RCC 7860 (cell line): ENCODE results near the gene RIC1.
A peak's percentile ranks its signal among the peaks of the same experiment; 100 is the strongest.
"Not testable (repeated sequence)": the region's sequence is repeated elsewhere in the genome, so short reads cannot be mapped to it uniquely, and the experiment has no call there.

Source experiments
- DNase-seq: peaks from one replicate; pipeline ENCODE4 v3.0.0-alpha.2; 2015; ENCODE audit warnings: low spot score
- FAIRE-seq: peaks from 2 replicates; lab custom pipeline; 2012; peaks lifted over from hg19 to GRCh38; lab: Jason Lieb, UNC

The RIC1 gene

DNA sequence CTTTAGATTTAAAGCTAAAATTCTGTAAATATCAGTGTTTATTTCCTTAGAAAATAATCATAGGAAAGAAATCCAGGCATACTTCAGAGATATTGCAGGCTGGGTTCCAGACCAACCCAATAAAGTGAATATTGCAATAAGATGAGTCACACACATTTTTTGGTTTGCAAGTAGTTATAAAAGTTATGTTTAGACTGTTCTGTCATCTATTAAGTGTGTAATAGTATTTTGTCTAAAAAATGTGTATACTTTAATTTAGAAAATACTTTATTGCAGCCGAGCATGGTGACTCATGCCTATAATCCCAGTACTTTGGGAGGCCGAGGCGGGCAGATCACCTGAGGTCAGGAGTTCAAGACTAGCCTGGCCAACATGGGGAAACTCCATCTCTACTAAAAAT is 6.9 kb upstream of the RIC1 start:
- FAIRE-seq, result no peak
- DNase-seq, result peak; percentile 72

DNA sequence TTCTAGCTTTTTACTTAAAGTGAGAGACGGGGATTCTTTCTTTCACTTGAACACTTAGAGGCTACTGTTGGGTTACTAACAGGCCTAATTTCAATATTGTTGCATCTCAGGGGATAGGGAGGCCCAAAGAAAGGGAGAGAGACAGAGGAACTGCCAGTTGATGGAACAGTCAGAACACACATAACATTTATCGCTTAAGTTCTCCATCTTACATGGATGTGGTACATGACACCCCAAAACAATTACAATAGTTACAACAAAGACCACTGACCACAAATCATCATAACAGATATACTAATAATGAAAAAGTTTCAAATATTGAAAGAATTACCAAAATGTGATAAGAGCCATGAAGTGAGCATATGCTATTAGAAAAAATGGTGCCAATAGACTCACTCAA is 4.3 kb upstream of the RIC1 start:
- DNase-seq (no peak), FAIRE-seq (no peak)

GRCh38 chr9:5626727-5627634 is 1.9 kb upstream of the RIC1 start:
- FAIRE-seq, result no peak
- DNase-seq, result peak; percentile 51

GRCh38 chr9:5627686-5628085 is 1.2 kb upstream of the RIC1 start:
- DNase-seq, FAIRE-seq: not testable (repeated sequence)

DNA sequence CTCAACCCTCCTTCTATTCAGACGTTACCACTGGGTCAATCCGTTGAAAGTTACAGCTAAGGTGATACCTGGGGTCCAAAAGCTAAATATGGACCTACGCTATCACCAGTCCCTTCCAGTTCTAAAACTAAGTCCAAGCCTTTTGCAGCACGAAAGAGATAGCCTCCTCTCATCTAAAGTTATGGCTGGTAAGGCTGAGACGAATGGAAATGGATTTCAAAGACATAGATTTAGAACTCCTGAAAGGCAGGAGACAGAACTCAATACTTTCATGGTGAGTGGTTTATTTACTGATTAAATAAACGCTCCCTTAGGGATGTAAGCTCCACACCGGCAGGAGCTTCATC is 751 bp upstream of the RIC1 start:
- DNase-seq (no peak), FAIRE-seq (no peak)

GRCh38 chr9:5629312-5630080 is 589 bp downstream of the RIC1 start:
- no peak for FAIRE-seq
- DNase-seq, result no peak

GRCh38 chr9:5630081-5630507 is 1.2 kb downstream of the RIC1 start:
- DNase-seq (no peak), FAIRE-seq (no peak)

DNA sequence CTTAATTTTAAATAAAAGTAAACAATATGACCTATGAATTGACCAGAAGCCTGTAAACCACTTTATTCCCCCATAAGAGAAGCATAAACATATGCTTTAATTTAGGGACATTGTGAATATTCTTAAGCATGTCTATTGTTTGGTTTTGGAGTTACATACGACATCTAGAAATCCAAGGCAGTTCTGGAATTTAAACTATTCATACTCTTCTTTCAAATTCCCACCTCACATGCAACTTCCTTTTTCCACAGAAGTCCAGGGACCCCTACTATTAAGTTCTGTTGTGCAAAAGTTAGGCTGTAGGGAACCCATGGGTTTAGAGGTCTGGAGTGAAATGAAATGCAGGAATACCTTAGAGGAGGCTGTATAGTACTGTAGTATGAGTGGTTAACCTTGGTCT is 2.1 kb downstream of the RIC1 start:
- DNase-seq (no peak), FAIRE-seq (no peak)

DNA sequence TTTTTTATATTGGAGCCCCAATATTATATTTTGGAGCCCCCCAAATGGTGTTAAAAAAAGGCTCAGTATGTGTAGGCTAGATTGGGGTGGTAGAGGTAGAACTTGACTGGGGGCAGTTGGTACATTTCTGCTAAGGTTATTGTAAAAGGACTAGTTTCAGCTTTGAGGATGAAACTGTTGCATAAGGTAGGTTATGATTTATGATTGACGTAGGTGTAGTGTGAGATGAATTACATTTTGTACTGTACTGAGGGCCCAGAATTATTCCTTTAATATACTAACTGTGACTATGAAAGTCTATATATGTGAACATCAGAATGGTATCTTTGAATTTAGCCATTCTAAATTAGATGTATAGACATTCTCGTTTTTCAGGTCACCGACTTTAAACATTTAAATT is 3.6 kb downstream of the RIC1 start:
- DNase-seq (no peak), FAIRE-seq (no peak)

DNA sequence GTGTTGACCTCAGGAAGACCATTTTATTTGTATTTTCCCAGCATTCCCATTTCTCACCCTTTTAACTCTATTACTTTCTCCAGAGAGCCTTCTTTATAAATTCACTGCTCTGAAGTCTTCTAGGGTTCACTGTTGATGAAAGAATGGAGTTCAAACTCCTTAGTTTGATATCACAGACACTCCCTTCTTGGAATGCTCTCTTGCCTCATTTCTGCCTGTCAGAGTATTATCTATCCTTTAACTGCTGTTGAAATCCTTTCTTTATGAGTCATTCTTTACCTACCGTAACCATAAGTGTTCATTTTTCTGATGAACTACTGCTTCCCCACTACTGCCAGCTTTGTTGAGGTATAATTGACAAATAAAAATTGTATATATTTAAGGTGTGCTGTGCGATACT is 4.3 kb downstream of the RIC1 start:
- FAIRE-seq (peak; percentile 81), DNase-seq (peak; percentile 68)

DNA sequence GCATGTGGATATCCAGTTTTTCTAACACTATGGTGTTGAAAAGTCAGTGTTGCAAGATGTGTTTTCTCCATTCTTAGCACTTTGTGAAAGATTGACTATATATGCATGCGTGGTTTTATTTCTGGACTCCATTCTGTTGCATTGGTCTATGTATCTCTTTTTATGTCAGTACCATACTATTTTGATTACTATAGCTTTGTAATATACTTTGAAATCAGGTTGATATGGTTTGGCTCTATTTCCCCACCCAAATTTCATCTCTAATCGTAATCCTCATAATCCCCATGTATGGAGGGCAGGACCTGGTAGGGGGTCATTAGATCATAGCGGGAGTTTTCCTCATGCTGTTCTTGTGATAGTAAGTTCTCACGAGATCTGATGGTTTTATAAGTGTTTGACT is 6.5 kb downstream of the RIC1 start:
- DNase-seq (no peak), FAIRE-seq (no peak)

- FAIRE-seq, result no peak
These were observed 10.9 kb downstream of the RIC1 start for GRCh38 chr9:5639816-5640215.

GRCh38 chr9:5642170-5642569 is 13.3 kb downstream of the RIC1 start:
- DNase-seq (no peak), FAIRE-seq (no peak)

More at GRCh38 chr9:5639816-5640215, 10.9 kb downstream of the RIC1 start:
- DNase-seq, result no peak

GRCh38 chr9:5643005-5643624 is 14.2 kb downstream of the RIC1 start:
- DNase-seq, result no peak
- FAIRE-seq, result no peak

GRCh38 chr9:5644501-5644900 is 15.6 kb downstream of the RIC1 start:
- DNase-seq, result no peak
- FAIRE-seq, result no peak

DNA sequence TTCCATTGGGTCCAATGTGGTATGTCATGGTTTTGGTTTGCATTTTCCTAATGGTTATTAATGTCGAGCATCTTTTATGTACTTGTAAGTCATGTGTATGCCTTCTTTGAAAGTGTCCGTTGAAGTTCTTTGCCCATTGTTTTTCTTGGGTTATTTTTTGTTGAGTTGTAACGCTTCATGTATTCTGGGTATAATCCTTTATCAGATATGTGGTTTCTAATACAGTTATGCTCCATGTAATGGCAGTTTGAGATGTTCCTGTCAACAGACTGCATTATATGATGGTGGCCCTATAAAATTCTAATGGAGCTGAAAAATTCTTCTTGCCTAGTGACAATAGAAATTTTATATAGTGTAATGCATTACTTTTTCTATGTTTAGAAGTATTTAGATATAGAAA is 17.2 kb downstream of the RIC1 start:
- DNase-seq (no peak), FAIRE-seq (no peak)

DNA sequence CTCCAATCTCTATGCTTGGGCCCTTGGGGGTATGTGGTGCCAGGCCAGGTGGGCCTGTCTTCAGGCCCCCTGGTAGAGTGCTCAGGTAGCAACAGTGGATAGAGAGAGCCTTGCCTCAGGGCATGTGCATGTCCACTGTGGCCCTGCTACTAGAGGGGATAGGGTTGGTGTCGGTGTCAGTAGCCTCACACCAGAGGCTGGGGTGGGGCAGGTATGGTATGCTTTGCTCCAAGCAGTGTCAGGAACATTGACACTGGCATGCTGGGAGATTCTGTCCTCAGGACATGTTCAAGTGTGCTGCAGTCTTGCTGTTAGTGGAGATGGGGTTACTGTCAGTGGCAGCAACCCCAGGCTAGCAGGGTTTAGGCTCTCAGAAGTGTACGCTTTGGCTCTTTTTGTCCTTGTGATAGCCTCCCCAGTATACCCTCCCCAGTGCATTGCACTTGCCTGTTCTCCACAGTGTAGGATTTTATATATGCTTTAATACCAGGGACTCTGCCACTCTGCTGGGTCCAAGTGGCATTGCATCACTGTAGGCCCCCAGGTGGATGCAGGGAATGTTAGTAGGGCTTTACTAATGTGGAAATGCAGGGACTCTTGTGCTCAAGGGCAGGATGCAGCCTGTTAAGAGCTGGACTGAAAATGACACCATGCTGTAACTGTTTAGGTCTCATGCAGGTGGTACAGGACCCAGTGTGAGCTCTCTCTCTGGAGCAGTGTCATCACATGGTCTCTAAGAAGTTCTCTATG is 21.6 kb downstream of the RIC1 start:
- no peak for DNase-seq
- FAIRE-seq, result no peak

DNA sequence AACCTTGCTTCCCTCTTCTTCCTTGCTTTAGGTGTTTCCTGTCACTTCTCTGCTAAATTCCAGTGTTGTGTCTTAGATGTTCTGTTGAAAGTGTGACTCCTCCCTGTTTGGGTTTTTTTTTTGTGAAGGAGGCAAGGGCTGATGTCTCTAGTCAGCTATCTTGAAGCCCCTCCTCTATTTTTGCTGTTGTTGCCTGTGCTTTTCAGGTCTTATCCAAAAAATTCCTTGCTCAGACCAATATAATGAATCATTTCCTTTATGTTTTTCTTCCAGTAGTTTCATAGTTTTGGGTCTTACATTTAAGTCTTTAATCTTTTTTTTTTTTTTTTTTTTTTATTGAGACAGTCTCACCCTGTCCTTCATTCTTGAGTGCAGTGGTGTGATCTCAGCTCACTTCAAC is 22.3 kb downstream of the RIC1 start:
- no peak for FAIRE-seq

DNA sequence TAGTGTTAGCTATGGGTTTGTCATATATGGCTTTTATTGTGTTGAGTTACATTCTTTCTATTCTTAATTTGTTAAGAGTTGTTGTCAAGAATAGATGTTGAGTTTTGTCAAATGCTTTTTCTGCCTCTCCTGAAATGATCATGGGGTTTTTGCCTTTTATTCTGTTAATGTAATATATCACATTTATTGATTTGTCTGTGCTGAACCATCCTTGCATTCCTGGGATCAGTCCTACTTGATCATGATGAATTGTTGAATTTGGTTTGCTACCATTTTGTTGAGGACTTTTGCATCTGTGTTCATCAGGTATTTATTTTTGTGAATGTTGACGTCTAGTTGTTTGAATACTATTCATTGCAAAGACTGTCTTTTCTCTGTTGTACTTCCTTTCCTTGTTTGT is 23.9 kb downstream of the RIC1 start:
- DNase-seq (no peak), FAIRE-seq (no peak)

More for the DNA sequence above, 22.3 kb downstream of the RIC1 start:
- no peak for DNase-seq

GRCh38 chr9:5662804-5663203 is 33.9 kb downstream of the RIC1 start:
- not testable (repeated sequence) for DNase-seq, FAIRE-seq

GRCh38 chr9:5665059-5665458 is 36.2 kb downstream of the RIC1 start:
- no peak for FAIRE-seq
- DNase-seq, result no peak
